ENCODE results near the gene HOXB8.

HOXB8 gene

DNA sequence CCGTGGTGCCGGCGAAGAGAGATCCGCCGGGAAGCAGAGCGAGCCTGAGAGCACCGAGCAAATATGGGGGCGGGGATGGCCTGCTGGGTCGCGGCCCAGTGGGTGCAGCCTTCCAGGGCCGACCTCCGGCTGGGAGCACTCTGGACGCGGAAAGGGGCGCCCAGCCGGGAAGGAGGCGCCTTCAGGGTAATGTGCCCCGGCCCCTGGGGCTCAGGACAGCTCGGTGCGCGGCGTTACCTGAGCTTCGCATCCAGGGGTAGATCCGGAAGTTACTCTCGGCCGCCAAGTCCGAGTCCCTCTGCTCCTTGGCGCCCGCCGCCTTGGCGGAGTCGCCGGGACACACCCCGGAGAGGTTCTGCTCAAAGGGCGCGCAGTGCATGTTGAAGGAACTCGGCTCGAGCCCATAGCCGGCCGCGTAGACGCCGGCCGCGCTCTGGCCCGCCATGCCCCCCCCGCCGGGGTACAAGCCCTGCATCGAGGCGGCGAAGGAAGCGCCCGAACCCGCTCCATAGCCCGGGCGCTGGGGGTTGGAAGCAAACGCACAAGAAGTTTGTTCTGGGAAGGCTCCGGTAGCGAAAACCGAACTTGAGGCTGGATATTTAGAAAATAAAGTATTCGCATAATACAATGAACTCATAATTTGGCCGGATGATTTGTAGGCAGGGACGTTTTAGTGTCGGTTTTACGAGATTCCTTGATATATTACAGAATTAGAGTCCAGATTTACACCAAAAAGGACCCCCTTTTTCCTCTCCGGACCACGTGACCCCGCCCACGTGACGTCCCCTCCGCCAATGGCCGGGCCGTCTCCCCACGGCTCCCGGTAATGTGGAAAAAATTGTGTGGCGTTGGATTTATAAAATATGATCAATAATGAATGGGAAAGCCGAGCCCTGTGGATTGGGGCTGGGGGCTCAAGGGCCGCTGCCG lies 4.5 kb downstream of the HOXB8 start, which contains the start of gene HOXB7:
Gene HOXB7 (minus strand): TSS at position 736 of the 930 bp plus-strand sequence. CDS start 99 bp downstream, at position 637.
- peak; percentile 74 for DNase-seq

DNA sequence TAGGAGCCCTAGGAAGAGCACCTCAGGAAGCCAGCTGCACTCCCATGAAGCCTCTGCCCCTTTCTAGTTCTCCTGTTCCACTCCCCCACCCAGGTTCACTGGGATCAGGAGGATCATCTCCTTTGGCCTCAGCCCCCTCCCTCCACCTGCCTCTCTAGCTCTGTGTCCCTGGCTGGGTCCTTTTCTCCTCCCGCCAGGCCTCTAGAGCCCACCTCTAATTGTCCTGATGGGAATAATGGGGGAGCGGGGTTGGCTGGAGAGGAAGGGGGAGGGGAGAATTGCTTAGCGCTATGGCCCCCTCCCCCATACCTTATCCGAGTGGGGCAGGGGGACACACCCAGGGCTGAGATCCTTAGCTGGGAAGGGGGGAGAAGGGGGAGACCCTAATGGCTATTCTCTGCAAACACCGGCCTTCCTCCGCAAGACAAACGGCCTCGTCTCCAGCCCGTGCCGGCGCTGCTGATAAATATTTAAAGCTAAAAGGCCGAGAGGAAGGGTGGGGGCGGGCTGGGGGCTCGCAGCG lies 5.3 kb downstream of the HOXB8 start:
- no peak for DNase-seq

DNA sequence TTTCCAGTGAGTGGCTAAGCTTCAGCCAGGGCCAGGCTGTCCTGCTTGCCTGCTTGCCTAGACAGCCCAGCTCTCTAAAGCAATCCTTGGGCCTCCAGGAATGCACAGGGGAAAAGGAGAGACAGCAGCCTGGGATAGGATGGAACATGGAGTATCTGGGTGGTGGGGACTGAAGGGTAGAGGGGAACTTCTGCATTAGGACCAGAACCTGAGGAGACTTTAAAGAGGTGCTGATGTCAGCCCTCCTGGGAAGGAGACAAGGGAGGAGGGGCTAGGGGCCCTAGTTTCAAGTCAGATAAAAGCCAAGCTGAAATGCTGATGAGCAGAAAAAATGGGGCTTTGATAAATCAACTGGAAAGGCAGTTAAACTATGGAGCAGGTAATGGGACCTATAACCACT lies 6.1 kb downstream of the HOXB8 start:
- DNase-seq: no peak

DNA sequence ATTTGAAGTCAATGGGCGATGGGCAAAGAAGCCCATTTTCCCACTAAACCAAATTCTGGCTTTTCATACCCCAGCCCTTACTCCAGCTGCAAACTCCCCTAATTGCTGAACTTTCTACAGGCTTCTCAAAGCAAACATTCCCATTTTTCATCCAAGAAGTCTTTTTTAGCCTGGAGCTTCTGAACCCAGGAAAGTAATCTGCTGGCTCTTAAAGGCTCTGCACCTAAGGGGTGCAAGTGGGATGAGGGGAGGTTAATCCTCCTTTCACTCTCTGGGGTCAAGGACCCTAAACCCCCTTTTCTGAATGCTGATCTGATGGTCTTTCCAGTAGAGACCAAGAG lies 6.6 kb downstream of the HOXB8 start:
- no peak for DNase-seq

DNA sequence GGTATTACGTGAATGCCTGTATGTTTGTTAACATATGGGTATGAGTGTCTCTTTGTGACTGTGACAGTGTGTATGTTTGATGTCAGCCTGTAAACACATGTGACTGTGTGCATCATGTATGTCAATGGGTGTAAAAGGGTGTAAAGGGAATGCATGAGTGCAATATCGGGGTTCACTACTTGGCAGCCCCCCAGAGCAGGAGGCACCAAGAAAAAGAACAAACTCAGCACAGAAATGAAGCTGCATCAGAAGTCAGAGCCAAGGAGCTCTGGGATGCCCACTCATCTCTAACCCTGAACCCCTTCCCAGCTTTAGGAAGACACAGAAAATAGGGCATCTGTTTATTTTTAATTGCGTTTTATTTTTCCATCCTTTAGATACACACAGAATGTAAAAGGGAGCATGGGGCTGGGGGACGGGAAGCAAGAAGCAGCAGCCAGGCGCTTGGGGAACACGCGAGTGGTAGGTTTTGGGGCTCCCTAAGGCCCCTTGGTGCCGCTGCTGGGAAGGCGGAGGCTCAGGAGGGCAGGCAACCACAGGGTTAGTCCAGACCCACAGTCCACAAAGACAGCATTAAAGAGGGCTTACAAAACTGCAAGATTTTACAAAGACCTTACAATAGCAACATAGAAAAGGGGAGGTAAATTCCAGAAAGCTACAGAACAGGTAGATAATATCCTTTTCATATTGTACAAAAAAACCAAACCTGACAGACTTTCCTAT lies 8.0 kb downstream of the HOXB8 start:
- no peak for DNase-seq

DNA sequence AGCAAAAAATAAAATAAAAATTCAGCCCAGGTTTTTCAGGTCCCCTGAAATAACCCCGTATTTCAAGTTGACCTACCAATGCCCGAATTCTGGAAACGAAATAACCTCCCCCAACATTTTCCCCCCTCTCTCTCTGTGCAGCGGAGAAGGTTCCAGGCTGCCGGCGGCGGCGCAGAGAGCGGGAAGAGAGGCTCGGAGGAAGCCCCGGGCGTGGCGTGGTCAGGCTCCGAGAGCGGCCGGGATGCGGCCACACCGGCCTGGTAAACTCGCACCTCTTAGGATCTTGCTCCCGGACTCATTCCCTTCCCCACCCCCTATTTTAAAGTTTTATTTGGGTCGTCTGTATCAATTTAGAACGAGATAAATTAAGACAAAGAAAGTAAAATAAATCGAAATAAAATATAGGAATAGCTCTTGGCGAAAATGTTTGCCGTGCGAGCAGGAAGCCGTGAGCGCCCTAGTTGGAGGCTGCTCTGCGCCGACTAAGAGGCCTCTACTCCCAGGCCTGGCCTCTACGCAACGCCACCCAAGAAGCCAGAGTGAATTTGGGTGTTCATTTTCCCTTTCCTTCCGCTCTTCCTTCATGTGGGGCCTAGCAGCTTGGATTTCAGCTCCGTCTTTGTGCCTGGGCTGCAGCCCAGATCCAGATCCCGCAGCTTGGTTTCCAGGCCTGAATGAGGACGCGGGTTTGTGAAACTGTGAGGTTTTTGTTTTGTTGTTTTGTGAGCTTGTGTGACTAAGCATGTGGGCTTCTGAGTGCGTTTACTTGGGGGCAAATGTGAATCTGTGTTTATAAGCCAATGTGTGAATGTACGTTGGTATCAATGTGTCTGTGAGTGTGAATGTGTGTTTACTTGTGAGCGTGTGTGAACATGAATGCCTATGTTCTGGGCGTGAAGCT lies 8.9 kb downstream of the HOXB8 start:
- no peak for DNase-seq

DNA sequence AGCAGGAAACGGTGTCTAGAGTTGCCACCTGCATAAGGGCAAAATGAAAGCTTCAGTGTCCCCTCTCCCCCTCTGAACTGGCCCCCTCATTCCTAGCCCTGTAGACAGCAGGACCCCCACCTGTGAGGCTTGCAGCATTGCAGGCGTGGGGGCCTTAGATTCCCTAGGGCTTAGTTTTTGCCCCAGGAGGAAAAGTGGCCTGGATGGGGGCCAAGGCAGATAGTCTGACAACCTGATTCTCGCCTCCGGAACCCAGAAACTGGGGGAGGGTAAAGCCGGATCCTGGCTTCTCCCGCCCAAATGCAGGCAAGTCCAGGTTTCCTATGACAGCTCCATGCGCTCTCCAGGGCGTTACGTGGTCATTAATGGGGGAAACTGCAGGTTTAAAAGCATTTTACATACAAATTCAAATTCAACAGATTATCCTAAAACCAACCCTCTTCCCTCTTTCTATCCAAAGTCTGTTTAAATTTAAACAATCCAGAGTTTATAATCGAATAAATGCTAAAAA lies 9.6 kb downstream of the HOXB8 start:
- no peak for DNase-seq

DNA sequence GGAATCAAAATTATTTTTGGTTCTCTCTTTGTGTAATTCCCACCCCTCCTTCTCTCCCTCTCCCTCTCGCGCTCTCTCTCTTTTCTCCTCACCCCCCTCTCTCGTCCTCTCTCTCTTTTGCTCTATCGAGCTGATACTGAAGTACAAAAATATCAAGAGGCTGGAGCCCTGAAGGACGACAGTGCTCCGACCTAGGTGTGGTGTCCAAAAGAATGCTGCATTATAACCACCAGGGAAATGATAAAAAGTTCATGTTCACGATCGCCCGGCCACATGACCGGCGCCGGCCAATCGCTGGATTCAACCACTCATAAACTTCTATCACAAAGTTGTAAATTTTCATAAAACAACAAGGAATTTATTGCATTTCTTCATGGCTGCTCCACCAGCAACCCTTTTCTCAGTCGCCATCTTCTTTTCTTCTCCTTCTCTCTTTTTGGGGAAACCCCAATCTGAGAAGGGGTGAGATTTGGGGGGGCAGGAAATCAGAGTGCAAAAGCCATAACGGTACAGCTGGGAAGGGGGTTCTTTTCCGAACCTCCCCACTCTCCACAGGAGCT lies 10.2 kb downstream of the HOXB8 start, which contains the start of gene HOXB6:
Gene HOXB6 (minus strand): TSS at position 217 of the 560 bp plus-strand sequence. CDS start 6,836 bp downstream, outside the sequence.
- DNase-seq: no peak

DNA sequence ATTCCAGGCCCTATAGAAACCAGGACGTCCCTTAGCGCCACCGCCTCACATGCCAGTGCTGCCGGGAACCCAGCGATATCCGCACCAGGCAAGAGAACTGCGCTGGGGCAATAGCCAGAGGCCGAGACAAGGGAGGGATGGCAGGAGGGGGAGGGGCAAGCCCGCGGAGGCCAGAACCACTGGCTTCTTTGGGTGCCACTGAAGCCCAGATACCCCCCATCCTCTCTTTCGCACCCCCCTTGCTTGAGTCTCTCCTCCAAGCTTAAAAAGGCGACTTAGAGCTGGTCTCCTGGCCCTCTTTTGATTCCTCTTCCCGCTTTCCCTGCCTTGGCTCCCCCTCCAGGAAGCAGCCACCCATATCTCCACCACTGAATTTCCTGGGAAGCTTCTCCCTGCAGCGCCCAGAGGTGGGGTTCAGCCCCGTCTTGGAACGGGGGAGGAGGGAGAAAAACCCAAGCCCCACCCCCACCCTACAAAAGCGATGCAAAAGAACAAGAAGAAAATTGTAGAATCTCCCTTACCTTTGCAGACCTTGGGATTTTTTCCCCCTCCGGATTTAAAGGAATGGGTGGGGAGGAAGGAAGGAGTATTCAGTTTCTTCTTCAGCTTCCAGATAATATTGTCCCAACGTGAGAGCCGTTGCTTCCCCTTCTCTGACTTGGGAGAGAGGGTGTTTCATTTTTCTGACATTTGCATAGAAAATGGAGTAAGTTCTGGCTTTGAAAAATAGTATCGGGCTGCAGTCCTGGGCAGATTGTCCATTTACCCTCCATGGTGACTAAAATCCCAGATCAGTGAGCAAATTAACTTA lies 10.9 kb downstream of the HOXB8 start:
- DNase-seq: no peak

DNA sequence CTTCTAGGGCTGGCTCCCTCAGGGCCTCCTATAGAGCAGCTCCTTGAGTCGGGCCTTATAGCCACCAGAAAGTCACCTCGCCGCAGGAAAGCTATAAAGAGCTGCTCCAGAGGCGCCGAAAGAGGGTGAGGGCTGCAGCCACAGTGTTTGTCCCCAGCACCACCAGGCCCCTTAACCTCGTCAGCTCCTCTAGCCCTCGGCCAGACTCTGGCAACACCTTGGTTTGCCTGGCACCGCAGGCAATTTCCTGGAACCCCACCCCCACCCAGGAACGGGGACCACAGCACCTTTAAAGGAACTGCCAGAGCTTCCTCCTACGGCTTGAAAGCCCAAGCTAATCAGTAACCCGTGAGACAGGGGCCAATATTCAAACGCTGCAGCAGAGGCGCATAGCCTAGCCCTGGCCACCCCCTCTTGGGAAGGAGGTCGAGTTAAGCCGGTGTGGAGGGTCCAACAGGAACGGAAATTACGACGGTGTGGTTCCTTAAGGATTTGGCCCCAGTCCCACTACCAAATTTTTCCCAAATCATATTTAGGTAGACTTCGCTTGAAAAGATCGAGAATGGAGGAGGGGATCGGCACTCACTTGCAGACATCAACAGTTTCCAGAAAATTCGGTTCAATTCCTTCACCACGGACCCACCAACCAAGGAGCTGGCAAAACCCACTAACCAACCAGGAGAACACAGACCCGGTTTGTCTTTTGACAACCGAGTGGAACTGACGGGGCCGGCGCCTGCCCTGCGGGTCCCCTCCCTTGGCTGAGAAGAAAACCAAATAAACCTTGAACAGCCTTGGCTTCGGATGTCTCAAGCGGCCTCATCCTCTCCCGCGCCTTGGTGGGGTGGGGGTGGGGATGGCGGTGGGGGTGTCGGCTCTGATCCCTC lies 13.3 kb downstream of the HOXB8 start:
- no peak for DNase-seq

DNA sequence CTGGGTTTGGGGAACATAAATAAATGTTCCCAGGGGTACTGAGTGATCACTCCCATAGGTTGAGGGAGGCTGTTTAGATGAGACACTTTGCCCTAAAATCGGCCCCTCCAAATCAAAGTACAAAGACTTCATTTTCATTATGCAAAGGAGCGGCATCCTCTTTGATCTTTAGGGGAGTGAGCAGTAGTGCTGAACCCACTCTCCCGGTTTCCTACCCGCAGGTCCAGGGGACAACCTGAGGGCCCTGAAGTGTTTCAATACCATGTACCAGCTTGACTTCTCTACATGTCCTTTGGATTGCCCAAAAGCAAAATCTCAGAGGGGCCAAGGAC lies 13.9 kb downstream of the HOXB8 start:
- DNase-seq: no peak

DNA sequence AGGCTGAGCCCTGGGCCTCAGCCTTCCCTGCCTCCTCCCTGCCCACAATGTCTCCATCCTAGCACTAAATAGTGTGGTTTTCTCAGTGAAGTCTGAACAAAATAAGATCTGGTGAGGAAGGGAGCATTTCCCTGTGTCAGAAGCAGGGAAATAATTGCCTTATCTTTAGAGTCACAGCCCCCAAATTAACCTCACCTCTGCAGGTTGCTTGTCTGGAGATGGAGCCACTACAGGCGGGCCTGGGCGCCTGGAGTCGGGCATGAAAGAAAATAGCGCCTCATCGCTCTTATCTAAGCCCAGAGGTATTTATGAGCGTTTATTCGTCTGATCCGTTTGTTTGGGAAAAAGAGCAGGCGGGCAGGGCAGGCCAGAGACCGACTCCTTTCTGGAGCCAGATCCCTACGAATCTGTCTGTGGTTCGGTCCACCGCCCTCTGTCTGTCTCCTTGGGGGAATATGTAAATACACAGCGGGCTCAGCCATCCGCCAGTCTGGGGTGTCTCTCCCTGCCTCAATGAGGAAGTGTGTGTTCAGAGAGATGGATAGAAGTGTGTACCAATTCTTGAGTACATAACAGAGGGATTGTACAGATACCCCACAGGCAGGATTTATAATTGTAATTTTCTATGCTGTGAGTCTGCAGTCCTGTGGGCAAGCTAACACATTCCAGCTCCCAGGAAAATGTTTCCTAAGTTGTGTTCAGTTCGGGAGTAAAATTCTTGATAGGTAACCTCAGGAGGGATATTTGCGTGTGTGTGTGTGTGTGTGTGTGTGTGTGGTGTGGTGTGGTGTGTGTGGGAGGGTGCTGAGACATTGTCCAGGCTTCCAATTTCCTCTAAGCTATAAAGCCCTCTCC lies 14.6 kb downstream of the HOXB8 start:
- no peak for DNase-seq

DNA sequence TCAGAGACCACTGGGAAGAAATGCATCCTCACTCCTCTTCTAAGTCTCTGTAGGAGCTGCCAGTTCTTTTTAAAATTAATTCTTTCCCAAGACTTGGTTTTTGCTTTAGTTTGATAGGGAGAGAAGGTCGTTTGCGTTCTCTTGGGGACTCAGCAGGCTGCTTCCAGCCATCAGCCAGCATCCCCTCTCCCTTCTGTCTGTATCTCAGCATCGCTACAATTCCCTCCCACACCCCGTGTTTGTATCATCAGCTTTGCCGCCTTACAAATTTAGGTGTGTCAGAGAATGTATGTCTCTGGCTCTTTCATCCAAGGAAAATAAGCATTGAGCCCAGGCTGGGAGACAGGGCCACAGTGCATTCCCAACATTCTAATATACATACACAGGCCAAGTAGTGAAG lies 15.7 kb downstream of the HOXB8 start:
- no peak for DNase-seq

DNA sequence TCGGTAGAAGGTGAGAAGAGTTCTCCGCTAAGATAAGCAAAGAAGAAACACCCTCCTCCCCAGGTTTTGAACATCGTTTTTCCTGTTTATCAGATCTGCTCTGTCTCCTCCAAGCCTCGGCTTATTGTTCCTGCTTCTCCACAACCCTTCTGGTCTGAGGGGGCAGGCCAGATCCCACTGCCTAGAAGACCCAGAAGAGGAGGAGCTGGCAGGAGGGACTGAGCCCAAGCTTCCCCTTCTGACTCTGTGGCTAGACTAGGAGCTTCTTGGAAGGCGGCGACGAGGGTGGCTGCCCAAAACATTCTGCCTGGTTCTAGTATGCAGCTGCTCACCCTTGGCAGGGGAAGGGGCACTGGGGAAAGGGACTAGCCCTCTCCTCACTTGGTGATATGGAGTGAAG lies 16.4 kb downstream of the HOXB8 start:
- DNase-seq: no peak

DNA sequence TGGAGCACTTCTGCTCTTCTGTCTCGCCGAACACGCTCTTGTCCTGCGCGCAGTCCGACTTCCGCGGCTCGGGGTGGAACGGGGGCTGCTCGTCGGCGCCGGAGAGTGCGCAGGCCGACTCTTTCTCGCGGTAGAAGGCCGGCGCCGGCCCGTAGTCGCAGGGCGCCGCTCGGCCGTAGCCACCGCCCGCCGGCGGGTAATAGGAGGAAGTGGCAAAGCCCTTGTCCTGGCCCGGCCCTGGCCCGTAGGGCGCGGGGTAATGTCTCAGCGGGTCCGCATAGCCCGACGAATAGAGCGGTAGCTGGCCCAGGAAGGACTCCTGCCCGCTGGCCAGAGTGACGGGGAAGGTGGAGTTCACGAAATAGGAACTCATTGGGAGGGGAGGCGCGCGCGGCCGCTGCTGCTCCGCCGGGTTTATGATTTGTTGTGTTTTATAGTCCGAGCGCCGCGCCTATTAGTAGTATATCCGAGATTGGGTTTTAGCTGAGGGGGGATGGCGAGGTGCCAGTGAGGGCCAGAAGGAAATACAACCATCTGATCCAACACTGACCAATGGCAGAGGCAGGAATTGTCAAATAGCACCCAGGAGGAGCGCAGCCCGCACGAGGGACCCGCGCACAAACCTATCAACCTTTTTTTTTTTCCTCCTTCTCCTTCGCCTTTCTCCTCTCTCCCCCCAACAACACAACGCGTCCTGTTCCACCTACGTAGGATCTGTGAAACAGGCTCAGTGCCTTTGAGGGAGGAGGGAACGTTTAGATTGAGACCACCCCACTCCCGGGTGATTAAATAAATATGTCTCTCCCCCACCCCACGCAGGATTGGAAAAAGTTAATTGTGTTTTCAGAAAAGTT lies 17.1 kb downstream of the HOXB8 start:
- no peak for DNase-seq

DNA sequence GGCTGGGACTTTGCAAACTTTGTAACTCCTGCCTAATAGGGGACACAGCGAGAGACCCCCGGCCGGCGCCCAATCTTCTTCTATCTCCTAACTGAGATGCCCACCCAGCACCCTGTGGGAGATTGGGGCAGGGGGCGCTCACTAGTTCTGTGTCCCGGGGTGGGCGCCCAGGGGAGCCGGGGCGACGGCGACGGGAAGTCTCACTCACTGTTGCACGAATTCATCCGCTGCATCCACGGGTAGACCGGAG lies 17.6 kb downstream of the HOXB8 start:
- DNase-seq: no peak

DNA sequence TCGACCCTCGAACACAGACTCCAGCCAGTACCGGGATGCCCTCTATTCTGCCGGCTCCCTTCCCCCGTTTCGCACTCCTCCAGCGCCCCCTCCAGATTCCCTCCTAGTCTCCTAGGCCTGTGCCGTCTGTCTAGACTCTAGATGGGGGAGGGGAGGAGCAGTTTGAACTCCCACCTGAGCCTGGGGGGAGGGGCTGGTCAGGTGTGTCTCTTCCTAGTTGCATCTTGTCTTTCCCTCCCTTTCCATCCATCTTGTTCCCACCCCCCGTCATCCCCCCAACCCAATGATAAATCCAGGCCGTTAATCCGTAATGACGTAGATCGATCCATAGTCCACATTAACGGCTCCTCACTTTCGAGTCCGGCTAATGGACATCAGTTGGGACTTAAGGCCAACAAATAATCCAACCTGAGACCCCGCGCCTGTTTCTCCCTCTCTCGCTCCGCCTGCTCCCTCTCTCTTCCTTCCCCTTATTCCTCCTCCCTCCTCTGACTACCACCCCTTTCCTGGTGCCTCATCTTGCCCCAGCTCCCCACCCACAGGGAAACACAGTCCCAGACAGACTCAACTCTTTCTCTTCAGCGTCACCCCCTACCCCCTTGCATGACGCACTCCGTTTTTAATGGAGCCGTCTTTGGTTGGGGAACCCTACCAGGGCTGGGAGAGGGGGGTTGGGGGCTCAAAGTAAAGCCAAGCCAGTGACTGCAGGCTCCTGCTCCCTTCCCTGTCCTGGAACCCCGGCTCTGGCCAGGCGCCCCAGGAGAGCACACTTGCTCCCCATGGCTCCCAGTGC lies 18.2 kb downstream of the HOXB8 start:
- no peak for DNase-seq

Measured in activated CD4-positive, CD25-positive, alpha-beta regulatory T cell treated with anti-CD3 and anti-CD28 coated beads, Interleukin-2, amount 50 U/mL, for 72 hours (primary cell).